ENCODE data around the gene OCA2. TPM values are rescaled to one million over a fixed set of nuclear protein-coding genes. Genes with fewer than 3 reads are reported as not detected.
"Not testable (repeated sequence)": the region's sequence is repeated elsewhere in the genome, so short reads cannot be mapped to it uniquely, and the experiment has no call there.

The OCA2 gene
- polyA plus RNA-seq, 3 donors: not detected

DNA sequence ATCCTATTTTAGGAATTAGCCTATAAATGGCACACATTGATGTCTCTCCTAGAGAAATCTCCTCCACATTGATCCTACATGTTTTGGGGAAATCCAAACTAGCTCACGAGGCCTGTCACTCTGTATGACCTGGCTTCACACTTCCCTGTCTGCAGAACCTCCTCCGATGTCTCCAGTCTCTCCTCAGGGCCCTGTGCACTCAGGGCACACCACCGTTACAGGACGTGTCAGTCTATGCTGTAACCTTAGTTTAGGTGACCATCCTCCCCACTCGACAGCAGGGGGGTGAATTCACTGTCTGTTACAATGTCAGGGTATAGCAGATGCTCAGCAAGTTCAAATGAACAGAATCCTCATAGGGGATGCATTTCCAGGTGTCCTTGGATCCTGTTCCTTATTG, 249.1 kb downstream of the OCA2 start:
- Histone ChIP-seq H3K4me1 (ENCODE audit: control insufficient read depth in 1 of 2, insufficient read depth in 2 of 2, low read length in 2 of 2) (no peaks in the 10 kb centered on the region), H4K20me1 (ENCODE audit: insufficient read depth, low read length) (no peaks in the 10 kb centered on the region), H3K4me2 (replicated peaks; ENCODE audit: extremely low read depth, low read length, poor library complexity, severe bottlenecking) (no peak overlapping the region), H3K27ac (ENCODE audit: low read depth in 1 of 2, low read length in 2 of 2) (no peak overlapping the region), H3K9ac (ENCODE audit: insufficient read depth, low read length, poor library complexity, severe bottlenecking) (no peak overlapping the region), H3K4me3 (replicated peaks in 1 of 3; ENCODE audit: low read depth in 2 of 3, low read length in 3 of 3) (no peak overlapping the region), H3K79me2 (ENCODE audit: insufficient read depth, low read length) (no peaks in the 10 kb centered on the region), H2AFZ (ENCODE audit: insufficient read depth, low read depth, low read length, poor library complexity, severe bottlenecking) (no peak overlapping the region), H3K27me3 (ENCODE audit: control insufficient read depth in 2 of 2, insufficient read depth in 2 of 2, low read length in 2 of 2) (no peaks in the 10 kb centered on the region), H3K9me3 (replicated peaks in 1 of 2; ENCODE audit: control insufficient read depth in 1 of 2, insufficient read depth in 1 of 2, low read length in 2 of 2) (peaks cover 72 to 79% of the 10 kb centered on the region in 2 donors), H3K36me3 (replicated peaks in 1 of 2; ENCODE audit: control insufficient read depth in 1 of 2, insufficient read depth in 2 of 2, low read length in 2 of 2) (no peaks in the 10 kb centered on the region)
- H3K36me3 Mint-ChIP-seq: no peaks in the 10 kb centered on the region
- 69% methylated on average over 2 of the region's 5 CpGs for WGBS (ENCODE audit: insufficient coverage)
- H3K9me3 Mint-ChIP-seq: peaks cover 32 to 58% (median 42%) of the 10 kb centered on the region in 7 donors
- no peaks in the 10 kb centered on the region for H3K4me1 Mint-ChIP-seq
- intact Hi-C loops (cut with micrococcal nuclease): no loop called here
- H3K4me3 Mint-ChIP-seq: no peak overlapping the region
- TF ChIP-seq, protein P1, sequence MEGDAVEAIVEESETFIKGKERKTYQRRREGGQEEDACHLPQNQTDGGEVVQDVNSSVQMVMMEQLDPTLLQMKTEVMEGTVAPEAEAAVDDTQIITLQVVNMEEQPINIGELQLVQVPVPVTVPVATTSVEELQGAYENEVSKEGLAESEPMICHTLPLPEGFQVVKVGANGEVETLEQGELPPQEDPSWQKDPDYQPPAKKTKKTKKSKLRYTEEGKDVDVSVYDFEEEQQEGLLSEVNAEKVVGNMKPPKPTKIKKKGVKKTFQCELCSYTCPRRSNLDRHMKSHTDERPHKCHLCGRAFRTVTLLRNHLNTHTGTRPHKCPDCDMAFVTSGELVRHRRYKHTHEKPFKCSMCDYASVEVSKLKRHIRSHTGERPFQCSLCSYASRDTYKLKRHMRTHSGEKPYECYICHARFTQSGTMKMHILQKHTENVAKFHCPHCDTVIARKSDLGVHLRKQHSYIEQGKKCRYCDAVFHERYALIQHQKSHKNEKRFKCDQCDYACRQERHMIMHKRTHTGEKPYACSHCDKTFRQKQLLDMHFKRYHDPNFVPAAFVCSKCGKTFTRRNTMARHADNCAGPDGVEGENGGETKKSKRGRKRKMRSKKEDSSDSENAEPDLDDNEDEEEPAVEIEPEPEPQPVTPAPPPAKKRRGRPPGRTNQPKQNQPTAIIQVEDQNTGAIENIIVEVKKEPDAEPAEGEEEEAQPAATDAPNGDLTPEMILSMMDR (IDR thresholded peaks at IDR 0.05): no peak
- H3K27me3 Mint-ChIP-seq (ENCODE audit: low read depth in 3 of 3): peaks cover 0 to 2% (median 0%) of the 10 kb centered on the region in 3 donors
- no peak for DNase-seq
- no peak overlapping the region for H3K27ac Mint-ChIP-seq

DNA sequence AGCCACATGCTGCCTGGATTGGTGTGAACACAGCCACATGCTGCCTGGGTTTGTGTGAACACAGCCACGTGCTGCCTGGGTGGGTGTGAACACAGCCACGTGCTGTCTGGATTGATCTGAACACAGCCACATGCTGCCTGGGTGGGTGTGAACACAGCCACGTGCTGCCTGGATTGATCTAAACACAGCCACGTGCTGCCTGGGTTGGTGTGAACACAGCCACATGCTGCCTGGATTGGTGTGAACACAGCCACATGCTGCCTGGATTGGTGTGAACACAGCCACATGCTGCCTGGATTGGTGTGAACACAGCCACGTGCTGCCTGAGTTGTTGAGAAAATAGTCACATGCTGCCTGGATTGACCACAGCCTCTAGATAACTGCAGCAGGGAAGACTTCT, 250.2 kb downstream of the OCA2 start:
- H3K4me1 ChIP-seq (ENCODE audit: control insufficient read depth in 1 of 2, insufficient read depth in 2 of 2, low read length in 2 of 2); H2AFZ ChIP-seq (ENCODE audit: insufficient read depth, low read depth, low read length, poor library complexity, severe bottlenecking); intact Hi-C loops (cut with micrococcal nuclease); H3K4me2 ChIP-seq (replicated peaks; ENCODE audit: extremely low read depth, low read length, poor library complexity, severe bottlenecking); DNase-seq; H3K36me3 Mint-ChIP-seq; H3K27me3 ChIP-seq (ENCODE audit: control insufficient read depth in 2 of 2, insufficient read depth in 2 of 2, low read length in 2 of 2); H3K27ac Mint-ChIP-seq; H3K4me3 Mint-ChIP-seq; H3K27ac ChIP-seq (ENCODE audit: low read depth in 1 of 2, low read length in 2 of 2); H3K27me3 Mint-ChIP-seq (ENCODE audit: low read depth in 3 of 3); H3K79me2 ChIP-seq (ENCODE audit: insufficient read depth, low read length); H4K20me1 ChIP-seq (ENCODE audit: insufficient read depth, low read length); H3K36me3 ChIP-seq (replicated peaks in 1 of 2; ENCODE audit: control insufficient read depth in 1 of 2, insufficient read depth in 2 of 2, low read length in 2 of 2); H3K4me1 Mint-ChIP-seq; H3K4me3 ChIP-seq (replicated peaks in 1 of 3; ENCODE audit: low read depth in 2 of 3, low read length in 3 of 3); H3K9ac ChIP-seq (ENCODE audit: insufficient read depth, low read length, poor library complexity, severe bottlenecking): not testable (repeated sequence)
- H3K9me3 Mint-ChIP-seq: peaks cover 28 to 51% (median 40%) of the 10 kb centered on the region in 7 donors
- 86% methylated on average over 4 of the region's 5 CpGs for WGBS (ENCODE audit: insufficient coverage)
- peaks cover 64 to 68% of the 10 kb centered on the region in 2 donors for H3K9me3 ChIP-seq (replicated peaks in 1 of 2; ENCODE audit: control insufficient read depth in 1 of 2, insufficient read depth in 1 of 2, low read length in 2 of 2)
